COR-L47 (cell line): ENCODE data around the gene ZMAT2.
"Not testable (repeated sequence)": the region's sequence is repeated elsewhere in the genome, so short reads cannot be mapped to it uniquely, and the experiment has no call there.

ENCODE experiments used
- DNase-seq: peaks from one replicate; lab custom pipeline; 2025; lab: John Stamatoyannopoulos, UW

ZMAT2 gene

GRCh38 chr5:140708787-140709186 is 8.5 kb downstream of the ZMAT2 start:
- DNase-seq, result not testable (repeated sequence)

GRCh38 chr5:140710899-140711552 is 10.8 kb downstream of the ZMAT2 start:
- DNase-seq, result peak; percentile 56

GRCh38 chr5:140711794-140712193 is 11.5 kb downstream of the ZMAT2 start:
- no peak for DNase-seq

GRCh38 chr5:140713562-140714094 is 13.4 kb downstream of the ZMAT2 start:
- no peak for DNase-seq

GRCh38 chr5:140716238-140716637 is 16.0 kb downstream of the ZMAT2 start:
- not testable (repeated sequence) for DNase-seq

GRCh38 chr5:140718266-140718592 is 18.0 kb downstream of the ZMAT2 start:
- DNase-seq, result no peak

- not testable (repeated sequence) for DNase-seq
These were observed 20.5 kb downstream of the ZMAT2 start for GRCh38 chr5:140720738-140721137.

- not testable (repeated sequence) for DNase-seq
These were observed 21.1 kb downstream of the ZMAT2 start for GRCh38 chr5:140721395-140721794.

- peak; percentile 19 for DNase-seq
These were observed 25.7 kb downstream of the ZMAT2 start for GRCh38 chr5:140725799-140726471.

- DNase-seq, result no peak
These were observed 32.9 kb downstream of the ZMAT2 start for GRCh38 chr5:140733098-140733497.

GRCh38 chr5:140734354-140734753 is 34.1 kb downstream of the ZMAT2 start:
- DNase-seq, result no peak

GRCh38 chr5:140737486-140737885 is 37.2 kb downstream of the ZMAT2 start:
- no peak for DNase-seq

GRCh38 chr5:140741967-140742366 is 41.7 kb downstream of the ZMAT2 start:
- no peak for DNase-seq

- no peak for DNase-seq
These were observed 53.3 kb downstream of the ZMAT2 start for GRCh38 chr5:140753561-140753960.
